Vagina (tissue), 2 donors: ENCODE measurements around the gene OR5B21.

Experiments
- CTCF ChIP-seq, 3 experiments: fragments of 450-650 bp in 2 of 3; fragments of 200-600 bp in 1 of 3; sonication (generic) in 1 of 3; IDR thresholded peaks; one replicate each; pipeline ENCODE4 v1.5.1; 2017 to 2019; ENCODE audit warnings: antibody characterized with exemption in 3 of 3, mild to moderate bottlenecking in 2 of 3, moderate library complexity in 2 of 3
- POLR2A ChIP-seq, 2 donors: fragments of 450-650 bp; IDR thresholded peaks; one replicate each; pipeline ENCODE4 v1.6.1; 2017; ENCODE audit warnings: antibody characterized with exemption in 2 of 2, mild to moderate bottlenecking in 2 of 2, moderate library complexity in 2 of 2

- no peak for TF ChIP-seq CTCF (IDR thresholded peaks at IDR 0.05)
- no peak for TF ChIP-seq POLR2A (IDR thresholded peaks at IDR 0.05)
Observed at GRCh38 chr11:58527429-58527828, 19.5 kb upstream of the OR5B21 start.
